Urothelium cell line (cell line): ENCODE measurements around the gene DRICH1.
"Not testable (repeated sequence)": the region's sequence is repeated elsewhere in the genome, so short reads cannot be mapped to it uniquely, and the experiment has no call there.

Experiments
- DNase-seq: peaks from one replicate; pipeline ENCODE4 v3.0.0; 2011; ENCODE audit warnings: low spot score, mixed read lengths
- FAIRE-seq: peaks from 2 replicates; lab custom pipeline; 2011; peaks lifted over from hg19 to GRCh38; lab: Jason Lieb, UNC

DRICH1 gene

DNA sequence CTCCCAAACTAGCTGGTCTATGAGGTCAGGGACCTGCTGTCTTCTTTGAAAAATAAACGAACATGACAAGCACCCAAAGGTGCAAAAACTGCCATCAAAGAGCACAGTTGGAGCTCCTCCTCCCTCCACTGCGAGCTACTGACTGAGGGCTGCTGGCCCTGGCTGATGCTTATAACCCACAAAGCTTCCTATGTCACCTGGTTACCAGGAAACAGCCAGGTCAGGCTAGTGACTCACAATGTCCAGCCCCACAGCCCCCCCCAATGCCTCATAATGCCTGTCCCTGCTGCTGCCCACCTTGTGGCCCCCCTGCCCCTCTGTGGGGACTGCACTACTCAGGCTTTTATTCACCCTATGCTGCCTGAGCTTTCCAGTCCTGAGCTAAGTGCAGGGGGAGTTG lies at the start of gene DRICH1:
Gene DRICH1 (minus strand): TSS at position 144 of the 400 bp plus-strand sequence. CDS start 298 bp downstream, outside the sequence.
- peak; percentile 23 for DNase-seq
- no peak for FAIRE-seq

DNA sequence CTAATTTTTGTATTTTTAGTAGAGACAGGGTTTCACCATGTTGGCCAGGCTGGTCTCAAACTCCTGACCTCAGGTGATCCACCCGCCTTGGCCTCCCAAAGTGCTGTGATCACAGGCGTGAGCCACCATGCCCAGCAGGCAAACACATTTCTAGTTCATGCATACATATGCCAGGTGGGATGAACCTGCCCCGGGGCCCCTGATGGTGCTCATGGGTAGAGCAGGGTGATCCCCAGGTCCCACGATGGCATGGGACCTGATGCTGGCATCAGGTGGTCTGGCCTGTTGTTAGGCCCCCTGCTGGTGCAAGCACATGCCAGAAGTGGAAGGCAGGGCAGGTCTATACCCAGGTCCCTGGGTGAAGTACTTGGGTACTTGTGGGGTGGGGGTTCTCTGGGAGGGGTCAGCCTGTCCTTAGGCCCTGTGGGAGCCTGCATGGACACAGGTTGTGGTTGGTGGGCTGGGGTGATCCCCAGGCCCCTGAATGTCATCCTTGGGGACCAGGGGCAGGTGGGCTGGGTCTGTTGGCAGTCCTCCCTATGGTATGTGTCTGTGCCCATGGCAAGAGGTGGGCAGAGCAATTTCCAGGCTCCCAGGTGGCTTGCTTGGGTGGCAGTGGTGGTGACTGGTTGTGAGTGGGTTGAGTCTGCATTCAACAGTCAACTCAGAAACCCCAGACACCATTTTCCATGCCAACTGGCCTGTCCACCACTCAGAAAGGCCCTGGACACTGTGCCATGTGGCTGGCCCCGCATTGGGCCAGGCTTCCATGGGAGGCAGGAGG lies 49.1 kb upstream of the DRICH1 start:
- FAIRE-seq (no peak), DNase-seq (no peak)

GRCh38 chr22:23678133-23678532 lies 46.0 kb upstream of the DRICH1 start:
- DNase-seq (no peak), FAIRE-seq (peak; percentile 90)

- no peak for FAIRE-seq
- DNase-seq: no peak
Measured at GRCh38 chr22:23677701-23677995, 45.5 kb upstream of the DRICH1 start.

DNA sequence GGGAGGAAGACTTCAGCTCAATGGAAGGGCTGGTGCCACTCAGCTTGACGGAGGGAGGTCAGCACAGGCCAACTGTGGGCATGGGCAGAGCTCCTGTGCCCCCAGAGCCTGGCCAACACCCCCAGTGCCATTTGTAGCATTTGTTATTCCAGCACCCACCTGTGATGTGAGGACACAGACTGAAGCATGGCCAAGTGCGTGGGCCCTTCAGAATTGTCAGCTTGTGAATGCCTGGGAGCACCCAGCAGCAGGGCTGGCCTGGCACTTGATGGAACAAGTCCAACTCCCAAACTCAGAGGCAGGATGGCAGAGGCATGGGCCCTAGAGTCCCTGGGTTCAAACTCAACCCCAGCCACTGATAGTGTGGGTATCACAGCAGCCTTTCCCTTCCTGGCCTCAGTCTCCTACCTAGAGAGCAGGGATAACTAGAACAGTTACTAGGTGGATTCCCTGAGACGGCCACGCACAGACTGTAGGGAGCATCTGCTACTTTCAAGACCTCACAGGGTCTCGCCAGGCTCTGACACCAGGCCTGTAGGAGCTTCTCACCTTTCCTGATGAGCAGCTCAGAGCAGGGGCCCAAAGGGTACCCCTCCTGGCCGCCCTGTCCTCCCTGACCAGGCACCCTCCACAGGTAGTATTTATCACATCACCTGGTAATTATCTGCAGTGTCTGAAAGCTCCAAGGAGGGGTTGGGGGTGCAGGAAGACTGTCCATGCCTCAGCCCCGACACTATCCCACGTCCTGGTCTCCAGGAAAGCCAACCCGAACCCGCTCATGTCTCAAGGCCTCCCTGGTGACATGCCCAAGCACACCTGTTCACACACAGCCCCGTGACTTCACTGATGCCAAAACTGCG lies 45.0 kb upstream of the DRICH1 start:
- DNase-seq: not testable (repeated sequence)
- FAIRE-seq: peak; percentile 58

GRCh38 chr22:23675502-23676415 lies 43.6 kb upstream of the DRICH1 start:
- DNase-seq (no peak), FAIRE-seq (peak; percentile 84)

- FAIRE-seq: not testable (repeated sequence)
Measured at GRCh38 chr22:23674886-23675501, 42.9 kb upstream of the DRICH1 start.

GRCh38 chr22:23673826-23674690 lies 41.9 kb upstream of the DRICH1 start:
- FAIRE-seq: no peak
- DNase-seq: no peak

More at GRCh38 chr22:23674886-23675501, 42.9 kb upstream of the DRICH1 start:
- DNase-seq: not testable (repeated sequence)

GRCh38 chr22:23673050-23673620 lies 41.0 kb upstream of the DRICH1 start:
- peak; percentile 9 for FAIRE-seq

DNA sequence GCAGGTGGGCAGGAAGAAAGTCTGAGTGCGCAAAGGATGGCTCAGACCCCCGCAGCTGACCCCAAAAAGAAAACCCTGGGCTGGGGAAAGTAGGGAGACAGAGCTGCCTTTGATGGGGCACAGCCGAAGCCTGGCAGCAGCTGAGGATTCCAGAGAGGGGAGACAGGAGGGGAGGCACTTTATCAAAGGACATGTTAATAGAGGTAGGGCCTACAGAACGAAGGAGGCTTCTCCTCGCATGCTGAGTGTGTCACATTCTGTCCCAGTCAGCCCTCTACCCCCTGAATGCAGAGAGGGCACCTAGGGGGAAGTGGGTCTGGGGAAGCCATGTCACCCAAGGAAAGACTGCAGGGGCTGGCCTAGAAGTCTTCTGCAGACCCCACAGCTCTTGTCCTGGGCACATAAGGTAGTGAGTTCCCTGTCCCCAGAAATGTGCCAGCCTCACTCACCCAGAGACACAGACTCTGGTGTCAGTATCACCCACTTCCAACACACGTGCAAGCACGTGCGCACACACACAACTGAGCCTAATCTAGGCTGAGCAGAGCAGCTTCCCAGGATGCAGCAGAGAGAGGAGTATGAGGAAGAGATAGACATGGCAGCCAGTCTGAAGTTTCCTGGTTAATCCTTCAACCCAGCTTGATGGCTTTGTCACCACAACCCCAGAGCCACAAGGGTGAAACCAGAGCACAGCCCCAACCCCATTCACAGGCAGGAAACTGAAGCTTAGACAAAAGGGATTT lies 40.4 kb upstream of the DRICH1 start:
- peak; percentile 92 for FAIRE-seq
- DNase-seq: not testable (repeated sequence)

More at GRCh38 chr22:23673050-23673620, 41.0 kb upstream of the DRICH1 start:
- DNase-seq: no peak

GRCh38 chr22:23671387-23671786 lies 39.3 kb upstream of the DRICH1 start:
- DNase-seq, FAIRE-seq: not testable (repeated sequence)

DNA sequence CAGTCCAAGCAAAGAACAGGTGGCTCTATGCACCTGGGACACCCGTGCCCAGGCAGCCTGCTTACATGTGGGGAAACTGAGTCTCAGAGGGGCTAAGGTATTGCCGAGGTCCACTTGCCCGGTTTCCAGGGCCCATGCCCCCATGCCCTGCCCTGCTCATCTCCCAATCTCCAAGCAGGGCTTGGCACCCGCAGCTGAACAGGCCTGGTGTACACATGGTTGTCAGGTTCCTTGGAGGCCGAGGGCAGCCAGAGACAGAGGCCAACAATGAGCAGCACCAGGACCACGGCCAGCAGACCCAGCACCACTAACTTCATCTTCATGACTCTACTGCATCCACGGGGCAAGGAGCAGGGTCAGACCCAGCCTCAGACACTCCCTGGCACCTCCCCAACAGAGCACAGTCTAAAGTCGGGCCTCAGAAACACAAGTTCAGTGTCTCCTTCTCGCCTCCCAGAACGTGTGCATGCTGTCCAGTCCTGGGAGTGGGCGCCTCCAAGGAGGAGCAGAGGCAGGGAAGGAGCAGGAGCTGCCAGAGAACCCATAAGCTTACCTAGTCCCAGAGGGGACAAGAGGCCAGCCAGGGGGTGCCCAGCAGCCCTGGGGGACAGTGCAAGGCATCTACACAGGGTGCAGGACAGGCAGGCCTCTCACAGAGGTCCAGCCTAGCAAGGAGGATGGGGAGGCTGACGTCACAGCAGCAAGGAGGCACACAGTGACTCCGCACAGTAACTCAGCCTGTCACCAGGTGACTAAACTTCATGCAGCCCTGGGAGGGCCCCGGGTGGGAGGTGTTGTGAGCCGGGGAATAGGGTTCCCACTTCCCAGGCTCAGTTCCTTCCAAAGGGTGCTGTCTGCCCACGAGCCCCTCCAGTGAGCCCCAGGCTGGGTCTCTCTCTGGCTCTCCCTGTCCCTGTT lies 38.5 kb upstream of the DRICH1 start:
- FAIRE-seq (no peak), DNase-seq (no peak)

- DNase-seq, FAIRE-seq: not testable (repeated sequence)
Measured at GRCh38 chr22:23660381-23660780, 28.3 kb upstream of the DRICH1 start.

GRCh38 chr22:23657727-23658126 lies 25.6 kb upstream of the DRICH1 start:
- FAIRE-seq: no peak
- DNase-seq: no peak

DNA sequence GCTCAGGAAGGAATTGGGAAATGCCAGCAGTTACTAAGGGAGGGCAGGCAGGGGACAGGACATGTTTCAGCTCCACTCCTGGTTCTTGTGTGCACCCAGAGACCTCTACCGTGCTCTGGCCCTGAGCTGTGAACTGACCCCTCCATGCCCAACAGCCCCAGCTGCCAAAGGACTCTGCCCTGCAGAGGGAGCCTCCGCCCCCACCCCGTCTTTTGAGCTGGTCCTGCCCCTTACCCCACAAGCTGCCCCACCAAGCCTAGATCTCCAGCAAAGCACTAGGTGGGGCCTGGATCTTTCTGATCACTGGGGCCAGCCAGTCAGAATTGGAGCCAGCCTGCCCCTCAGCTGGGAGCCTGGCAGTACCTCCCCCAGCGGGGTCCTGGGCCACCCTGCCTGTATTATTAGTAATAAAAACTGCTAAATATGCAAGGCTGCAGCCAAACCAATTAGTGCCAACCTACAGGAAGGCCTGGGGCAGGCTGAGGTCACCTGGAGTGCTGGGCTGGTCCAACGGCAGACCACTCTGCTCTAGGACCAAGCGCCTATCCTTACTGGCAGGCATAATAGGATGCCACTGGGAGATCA lies 23.9 kb upstream of the DRICH1 start:
- no peak for DNase-seq

GRCh38 chr22:23652711-23653110 lies 20.6 kb upstream of the DRICH1 start:
- peak; percentile 13 for FAIRE-seq

More for the DNA sequence above, 23.9 kb upstream of the DRICH1 start:
- FAIRE-seq: no peak

GRCh38 chr22:23652286-23652685 lies 20.2 kb upstream of the DRICH1 start:
- no peak for DNase-seq
- FAIRE-seq: no peak

More at GRCh38 chr22:23652711-23653110, 20.6 kb upstream of the DRICH1 start:
- no peak for DNase-seq
